ENCODE measurements around the gene GAPDH.
"Not testable (repeated sequence)": the region's sequence is repeated elsewhere in the genome, so short reads cannot be mapped to it uniquely, and the experiment has no call there.

GAPDH gene

GRCh38 chr12:6569312-6569711 lies 35.0 kb downstream of the GAPDH start:
- no peak for DNase-seq

GRCh38 chr12:6569786-6570185 lies 35.5 kb downstream of the GAPDH start:
- DNase-seq, result no peak

- peak; percentile 75 for DNase-seq
These were observed 36.1 kb downstream of the GAPDH start for GRCh38 chr12:6570264-6570887.

GRCh38 chr12:6573001-6573400 lies 38.7 kb downstream of the GAPDH start:
- DNase-seq, result no peak

GRCh38 chr12:6574576-6575295 lies 40.4 kb downstream of the GAPDH start:
- DNase-seq, result peak; percentile 60

GRCh38 chr12:6575648-6576047 lies 41.3 kb downstream of the GAPDH start:
- no peak for DNase-seq

GRCh38 chr12:6582196-6582595 lies 47.9 kb downstream of the GAPDH start:
- no peak for DNase-seq

- no peak for DNase-seq
These were observed 48.6 kb downstream of the GAPDH start for GRCh38 chr12:6582959-6583358.

GRCh38 chr12:6584293-6584692 lies 50.0 kb downstream of the GAPDH start:
- DNase-seq, result no peak

GRCh38 chr12:6586569-6586968 lies 52.3 kb downstream of the GAPDH start:
- not testable (repeated sequence) for DNase-seq
